OCI-LY3 (cell line): ENCODE data around the gene ZNF827.

Experiments
- H2AFZ ChIP-seq: fragments of 200-600, 300-600 bp; shearing (Covaris generic); 2 replicates; pipeline ENCODE4 v1.6.0; 2014; ENCODE audit warnings: antibody characterized with exemption, low read depth, low read length
- H3K27ac ChIP-seq: fragments of 200-600, 300-600 bp; sonication (generic); 2 replicates; pipeline ENCODE4 v1.5.1; 2014; ENCODE audit warnings: mild to moderate bottlenecking, low read length, moderate library complexity, mixed read lengths
- H3K27me3 ChIP-seq: fragments of 200-600, 300-600 bp; sonication (generic); 2 replicates; pipeline ENCODE4 v1.6.1; 2014; ENCODE audit warnings: low read depth, low read length, mixed read lengths
- H3K36me3 ChIP-seq: fragments of 200-600, 300-600 bp; sonication (generic); replicated peaks from 2 replicates; pipeline ENCODE3; 2014; ENCODE audit warnings: low read depth, low read length, mixed read lengths
- H3K4me1 ChIP-seq: fragments of 300-600, 200-600 bp; sonication (generic); 2 replicates; pipeline ENCODE4 v1.6.1; 2014; ENCODE audit warnings: low read length, mixed read lengths
- H3K4me2 ChIP-seq: fragments of 200-600, 300-600 bp; sonication (generic); 2 replicates; pipeline ENCODE4 v1.6.1; 2014; ENCODE audit warnings: low read length, mixed read lengths
- H3K4me3 ChIP-seq: fragments of 300-600, 200-600 bp; sonication (generic); 2 replicates; pipeline ENCODE4 v1.5.1; 2014; ENCODE audit warnings: antibody characterized with exemption, mild to moderate bottlenecking, low read length, moderate library complexity
- H3K79me2 ChIP-seq: fragments of 300-600, 200-600 bp; shearing (Covaris generic); 2 replicates; pipeline ENCODE4 v1.6.1; 2014; ENCODE audit warnings: mild to moderate bottlenecking, low read length, mixed read lengths
- H3K9ac ChIP-seq: fragments of 300-600, 200-600 bp; shearing (Covaris generic); 2 replicates; pipeline ENCODE4 v1.6.0; 2014; ENCODE audit warnings: mild to moderate bottlenecking, low read length, moderate library complexity
- H3K9me3 ChIP-seq: fragments of 200-600, 300-600 bp; shearing (Covaris generic); 2 replicates; pipeline ENCODE4 v1.6.1; 2014; ENCODE audit warnings: low read length, mixed read lengths; ENCODE audit not compliant: insufficient read depth
- H4K20me1 ChIP-seq: fragments of 200-600, 300-600 bp; sonication (generic); 2 replicates; pipeline ENCODE4 v1.6.1; 2016; ENCODE audit warnings: low read length, mixed read lengths; ENCODE audit not compliant: insufficient read depth
- CTCF ChIP-seq: fragments of 200-600, 300-600 bp; sonication (generic); IDR thresholded peaks from 2 replicates; pipeline ENCODE4 v1.5.1; 2014; ENCODE audit warnings: antibody characterized with exemption, low read length, low read depth
- EZH2phosphoT487 ChIP-seq: fragments of 200-600 bp; shearing (Covaris generic); IDR thresholded peaks from 2 replicates; pipeline ENCODE4 v1.6.1; 2018; ENCODE audit warnings: antibody characterized with exemption, mixed run types, low read depth

Gene ZNF827

GRCh38 chr4:145882604-145883003 is 56.0 kb downstream of the ZNF827 start:
- H3K4me1 ChIP-seq, result peaks cover 45% of the 10 kb centered on the region
- no peaks in the 10 kb centered on the region for H3K27me3 ChIP-seq
- no peak overlapping the region for H3K27ac ChIP-seq
- H2AFZ ChIP-seq, result no peak overlapping the region
- H3K9ac ChIP-seq, result no peak overlapping the region
- TF ChIP-seq EZH2phosphoT487 (no peak), CTCF (no peak)
- H3K4me3 ChIP-seq, result no peak overlapping the region
- H3K79me2 ChIP-seq, result peaks cover 51% of the 10 kb centered on the region
- H3K36me3 ChIP-seq, result peaks cover 53% of the 10 kb centered on the region
- H4K20me1 ChIP-seq, result peaks cover 63% of the 10 kb centered on the region
- H3K4me2 ChIP-seq, result no peak overlapping the region
- H3K9me3 ChIP-seq, result no peaks in the 10 kb centered on the region

DNA sequence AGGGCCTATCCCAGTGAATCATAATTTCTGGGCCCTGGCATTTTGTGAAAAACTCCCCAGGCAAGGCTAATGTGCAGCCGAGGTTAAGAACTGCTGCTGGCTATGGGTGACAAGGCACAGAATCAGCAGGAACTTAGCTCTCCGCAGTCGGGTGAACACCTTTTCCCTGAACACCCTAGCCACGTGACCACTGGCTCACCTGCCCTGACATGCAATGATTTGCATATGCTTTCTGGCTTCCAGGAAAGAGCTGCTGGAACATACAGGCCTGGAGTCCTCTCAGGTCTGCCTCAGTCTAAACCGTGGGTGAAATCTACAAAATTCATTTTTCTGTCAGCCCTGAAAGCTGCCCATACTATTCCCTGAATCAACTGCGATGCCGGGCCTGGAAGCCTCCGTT is 56.6 kb downstream of the ZNF827 start:
- no peaks in the 10 kb centered on the region for H3K9me3 ChIP-seq
- H3K27ac ChIP-seq, result no peak overlapping the region
- no peak overlapping the region for H3K4me3 ChIP-seq
- no peak overlapping the region for H3K4me2 ChIP-seq
- no peak overlapping the region for H3K9ac ChIP-seq
- peaks cover 50% of the 10 kb centered on the region for H3K36me3 ChIP-seq
- TF ChIP-seq CTCF (no peak), EZH2phosphoT487 (no peak)
- peaks cover 40% of the 10 kb centered on the region for H3K4me1 ChIP-seq
- H3K79me2 ChIP-seq, result peaks cover 51% of the 10 kb centered on the region
- no peak overlapping the region for H2AFZ ChIP-seq
- H4K20me1 ChIP-seq, result peaks cover 57% of the 10 kb centered on the region
- H3K27me3 ChIP-seq, result no peaks in the 10 kb centered on the region

DNA sequence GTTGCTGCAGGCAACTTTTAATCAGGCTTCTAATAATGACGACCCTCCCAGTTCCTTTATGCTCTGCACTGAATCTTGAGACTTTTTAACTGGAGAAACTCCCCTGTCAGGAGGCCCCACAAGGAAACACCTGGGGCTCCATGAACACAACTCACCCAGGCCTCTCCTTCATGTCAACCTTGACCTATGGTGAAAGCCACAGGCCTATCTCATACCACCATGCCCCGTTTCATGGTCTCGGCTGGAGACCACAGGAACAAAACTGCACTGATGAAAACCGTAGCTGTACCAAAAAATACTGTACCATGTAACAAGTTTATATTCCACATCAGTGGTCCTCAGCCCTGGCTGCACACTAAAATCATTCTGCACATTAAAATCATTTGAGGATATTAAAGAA is 57.0 kb downstream of the ZNF827 start:
- Histone ChIP-seq H3K9ac (no peak overlapping the region), H3K4me1 (peaks cover 36% of the 10 kb centered on the region), H3K4me2 (no peak overlapping the region), H3K9me3 (no peaks in the 10 kb centered on the region), H4K20me1 (peaks cover 53% of the 10 kb centered on the region), H3K79me2 (peaks cover 51% of the 10 kb centered on the region), H2AFZ (no peak overlapping the region), H3K4me3 (no peak overlapping the region), H3K27ac (no peak overlapping the region), H3K36me3 (peaks cover 54% of the 10 kb centered on the region), H3K27me3 (no peaks in the 10 kb centered on the region)
- TF ChIP-seq EZH2phosphoT487, result no peak
- no peak for TF ChIP-seq CTCF

GRCh38 chr4:145880355-145880960 is 58.2 kb downstream of the ZNF827 start:
- Histone ChIP-seq H3K9ac (no peak overlapping the region), H3K9me3 (no peaks in the 10 kb centered on the region), H3K27me3 (no peaks in the 10 kb centered on the region), H3K79me2 (peaks cover 43% of the 10 kb centered on the region), H3K27ac (no peak overlapping the region), H3K4me2 (no peak overlapping the region), H3K4me1 (peaks cover 25% of the 10 kb centered on the region), H4K20me1 (peaks cover 42% of the 10 kb centered on the region), H3K36me3 (peaks cover 53% of the 10 kb centered on the region), H3K4me3 (no peak overlapping the region), H2AFZ (no peak overlapping the region)
- TF ChIP-seq CTCF (no peak), EZH2phosphoT487 (no peak)
